BE2C (cell line): Measurements from ENCODE around the gene RAB27B.

Source experiments
- DNase-seq: peaks from one replicate; pipeline ENCODE4 v3.0.0-alpha.2; 2020
- H3K27me3 ChIP-seq: fragments of 250-450 bp; sonication (Bioruptor Pico); 2 replicates; pipeline ENCODE4 v1.5.1; 2020; ENCODE audit warnings: mild to moderate bottlenecking
- H3K36me3 ChIP-seq: fragments of 250-450 bp; sonication (Bioruptor Pico); 2 replicates; pipeline ENCODE4 v1.5.1; 2020; ENCODE audit warnings: mild to moderate bottlenecking
- H3K4me1 ChIP-seq: fragments of 250-450 bp; sonication (Bioruptor Pico); 2 replicates; pipeline ENCODE4 v1.5.1; 2020
- H3K4me3 ChIP-seq: 2 replicates; pipeline ENCODE4 v1.5.1; 2011; ENCODE audit warnings: low read depth, low read length
- H3K9me3 ChIP-seq: fragments of 250-450 bp; sonication (Bioruptor Pico); 2 replicates; pipeline ENCODE4 v1.5.1; 2020
- TF ChIP-seq, protein P1 (sequence below): IDR thresholded peaks from 2 replicates; pipeline ENCODE4 v1.5.1; 2012; ENCODE audit warnings: mild to moderate bottlenecking, low read depth, low read length

Gene RAB27B

GRCh38 chr18:54904581-54904980 is 76.3 kb downstream of the RAB27B start:
- Histone ChIP-seq H3K4me3 (no peak overlapping the region), H3K4me1 (no peaks in the 10 kb centered on the region), H3K9me3 (no peaks in the 10 kb centered on the region), H3K36me3 (no peaks in the 10 kb centered on the region), H3K27me3 (no peaks in the 10 kb centered on the region)
- DNase-seq, result no peak
- TF ChIP-seq, protein P1, sequence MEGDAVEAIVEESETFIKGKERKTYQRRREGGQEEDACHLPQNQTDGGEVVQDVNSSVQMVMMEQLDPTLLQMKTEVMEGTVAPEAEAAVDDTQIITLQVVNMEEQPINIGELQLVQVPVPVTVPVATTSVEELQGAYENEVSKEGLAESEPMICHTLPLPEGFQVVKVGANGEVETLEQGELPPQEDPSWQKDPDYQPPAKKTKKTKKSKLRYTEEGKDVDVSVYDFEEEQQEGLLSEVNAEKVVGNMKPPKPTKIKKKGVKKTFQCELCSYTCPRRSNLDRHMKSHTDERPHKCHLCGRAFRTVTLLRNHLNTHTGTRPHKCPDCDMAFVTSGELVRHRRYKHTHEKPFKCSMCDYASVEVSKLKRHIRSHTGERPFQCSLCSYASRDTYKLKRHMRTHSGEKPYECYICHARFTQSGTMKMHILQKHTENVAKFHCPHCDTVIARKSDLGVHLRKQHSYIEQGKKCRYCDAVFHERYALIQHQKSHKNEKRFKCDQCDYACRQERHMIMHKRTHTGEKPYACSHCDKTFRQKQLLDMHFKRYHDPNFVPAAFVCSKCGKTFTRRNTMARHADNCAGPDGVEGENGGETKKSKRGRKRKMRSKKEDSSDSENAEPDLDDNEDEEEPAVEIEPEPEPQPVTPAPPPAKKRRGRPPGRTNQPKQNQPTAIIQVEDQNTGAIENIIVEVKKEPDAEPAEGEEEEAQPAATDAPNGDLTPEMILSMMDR, result no peak

DNA sequence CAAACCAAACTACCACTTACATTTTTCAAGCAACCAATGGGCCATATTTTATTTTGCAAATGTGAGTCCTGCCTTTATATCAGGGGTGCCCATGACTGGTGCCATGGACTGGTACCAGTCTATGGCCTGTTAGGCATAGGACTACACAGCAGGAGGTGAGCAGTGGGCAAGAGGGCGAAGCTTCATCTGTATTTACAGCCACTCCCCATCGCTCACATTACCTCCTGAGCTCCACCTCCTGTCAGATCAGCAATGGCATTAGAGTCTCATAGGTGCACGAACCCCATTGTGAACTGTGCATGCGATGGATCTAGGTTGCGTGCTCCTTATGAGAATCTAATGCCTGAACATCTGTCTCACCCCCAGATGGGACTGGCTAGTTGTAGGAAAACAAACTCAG is 77.4 kb downstream of the RAB27B start:
- no peak for DNase-seq
- TF ChIP-seq, protein P1, result no peak
- H3K27me3 ChIP-seq, result no peaks in the 10 kb centered on the region
- no peak overlapping the region for H3K4me3 ChIP-seq
- no peaks in the 10 kb centered on the region for H3K4me1 ChIP-seq
- no peaks in the 10 kb centered on the region for H3K36me3 ChIP-seq
- H3K9me3 ChIP-seq, result no peaks in the 10 kb centered on the region

DNA sequence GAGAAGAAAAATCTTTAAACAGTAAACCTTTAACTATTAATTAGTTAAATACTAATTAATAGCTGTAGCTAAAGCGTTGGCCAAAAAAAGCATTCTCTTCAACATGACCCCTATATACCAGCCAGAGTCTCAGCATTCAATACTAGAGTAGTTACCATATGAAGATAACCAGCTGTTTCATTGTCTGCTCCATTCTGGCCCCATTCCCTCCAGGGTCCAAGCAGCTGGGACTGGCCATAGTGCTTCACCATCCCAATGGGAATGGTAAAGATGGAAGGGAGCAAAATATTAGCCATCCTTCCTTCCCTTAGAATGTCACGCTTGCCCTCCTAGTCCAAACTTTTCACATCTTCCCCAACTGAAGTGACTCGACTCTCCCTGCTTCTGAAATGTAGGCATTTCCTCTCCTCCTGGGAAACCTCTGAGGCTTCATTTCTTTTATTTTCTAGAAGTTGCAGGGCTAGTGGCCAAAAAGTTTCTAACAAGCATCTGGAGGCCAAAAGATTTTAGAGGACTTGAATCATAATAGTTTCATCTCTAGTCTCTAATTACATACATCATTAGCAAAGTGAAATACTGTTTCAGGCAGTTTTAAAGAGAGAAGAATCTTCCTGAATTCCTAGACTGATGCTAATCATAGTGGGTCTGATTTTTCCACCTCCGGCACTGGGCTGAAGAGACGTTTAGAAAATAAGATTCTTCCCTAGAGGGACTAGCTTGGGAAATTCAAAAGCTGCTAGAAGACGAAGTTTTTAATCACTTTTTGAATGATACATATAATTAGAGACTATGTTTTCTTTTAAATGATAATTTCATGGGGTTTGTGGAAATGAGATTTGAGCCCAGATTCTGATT is 78.3 kb downstream of the RAB27B start:
- H3K4me3 ChIP-seq, result no peak overlapping the region
- no peaks in the 10 kb centered on the region for H3K27me3 ChIP-seq
- TF ChIP-seq, protein P1, result no peak
- H3K36me3 ChIP-seq, result no peaks in the 10 kb centered on the region
- no peaks in the 10 kb centered on the region for H3K9me3 ChIP-seq
- H3K4me1 ChIP-seq, result no peaks in the 10 kb centered on the region
- no peak for DNase-seq

DNA sequence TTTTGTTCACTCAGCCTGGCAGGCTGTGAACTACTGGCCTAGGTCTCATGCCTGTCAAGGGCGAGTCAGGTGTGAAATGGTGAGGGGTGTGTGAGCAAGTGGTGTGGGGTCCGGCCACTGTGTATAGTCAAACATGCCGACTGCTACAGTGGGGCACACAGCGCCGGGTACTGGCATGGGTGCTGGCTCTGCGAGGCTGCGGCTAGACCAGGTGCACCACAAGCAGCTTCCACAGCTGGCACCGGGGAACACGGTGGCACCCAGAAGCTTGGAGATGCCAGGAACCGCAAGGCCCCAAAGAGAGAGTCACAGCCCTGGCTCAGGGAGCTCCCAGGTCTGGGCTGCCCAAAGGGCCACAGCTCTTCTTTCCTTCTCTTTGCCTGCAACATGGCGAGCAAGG is 81.3 kb downstream of the RAB27B start:
- Histone ChIP-seq H3K4me1 (no peaks in the 10 kb centered on the region), H3K9me3 (no peaks in the 10 kb centered on the region), H3K27me3 (no peaks in the 10 kb centered on the region), H3K4me3 (no peak overlapping the region), H3K36me3 (no peaks in the 10 kb centered on the region)
- DNase-seq, result no peak
- TF ChIP-seq, protein P1, result no peak

GRCh38 chr18:54910161-54910919 is 82.1 kb downstream of the RAB27B start:
- no peaks in the 10 kb centered on the region for H3K9me3 ChIP-seq

More at GRCh38 chr18:54910161-54910919, 82.1 kb downstream of the RAB27B start:
- TF ChIP-seq, protein P1, result no peak
- Histone ChIP-seq H3K36me3 (no peaks in the 10 kb centered on the region), H3K4me1 (no peaks in the 10 kb centered on the region), H3K4me3 (no peak overlapping the region), H3K27me3 (no peaks in the 10 kb centered on the region)
- no peak for DNase-seq
